Adrenal gland (tissue), 5 donors: ENCODE data around the gene EVA1C.

Experiments used
- POLR2A ChIP-seq, 2 donors: fragments of 450-650 bp; IDR thresholded peaks; one replicate each; pipeline ENCODE4 v1.6.1; 2017; ENCODE audit warnings: antibody characterized with exemption in 2 of 2, mild to moderate bottlenecking in 2 of 2, moderate library complexity in 1 of 2
- TF ChIP-seq, protein P1 (sequence below), 6 experiments: fragments of 450-650 bp in 4 of 6; fragments of 200-600 bp in 2 of 6; sonication (generic) in 1 of 6; IDR thresholded peaks; 1 replicate in 5 of 6; 2 replicates in 1 of 6; pipeline versions ENCODE4 v1.5.1 to v1.8.0; 2016 to 2021; ENCODE audit warnings: antibody characterized with exemption in 6 of 6, mild to moderate bottlenecking in 2 of 6, moderate library complexity in 1 of 6
- donor health status: DM: no; HTN: no; CAD: no.

- TF ChIP-seq, protein P1, sequence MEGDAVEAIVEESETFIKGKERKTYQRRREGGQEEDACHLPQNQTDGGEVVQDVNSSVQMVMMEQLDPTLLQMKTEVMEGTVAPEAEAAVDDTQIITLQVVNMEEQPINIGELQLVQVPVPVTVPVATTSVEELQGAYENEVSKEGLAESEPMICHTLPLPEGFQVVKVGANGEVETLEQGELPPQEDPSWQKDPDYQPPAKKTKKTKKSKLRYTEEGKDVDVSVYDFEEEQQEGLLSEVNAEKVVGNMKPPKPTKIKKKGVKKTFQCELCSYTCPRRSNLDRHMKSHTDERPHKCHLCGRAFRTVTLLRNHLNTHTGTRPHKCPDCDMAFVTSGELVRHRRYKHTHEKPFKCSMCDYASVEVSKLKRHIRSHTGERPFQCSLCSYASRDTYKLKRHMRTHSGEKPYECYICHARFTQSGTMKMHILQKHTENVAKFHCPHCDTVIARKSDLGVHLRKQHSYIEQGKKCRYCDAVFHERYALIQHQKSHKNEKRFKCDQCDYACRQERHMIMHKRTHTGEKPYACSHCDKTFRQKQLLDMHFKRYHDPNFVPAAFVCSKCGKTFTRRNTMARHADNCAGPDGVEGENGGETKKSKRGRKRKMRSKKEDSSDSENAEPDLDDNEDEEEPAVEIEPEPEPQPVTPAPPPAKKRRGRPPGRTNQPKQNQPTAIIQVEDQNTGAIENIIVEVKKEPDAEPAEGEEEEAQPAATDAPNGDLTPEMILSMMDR (IDR thresholded peaks at IDR 0.05) = no peak
- no peak for TF ChIP-seq POLR2A (IDR thresholded peaks at IDR 0.05)
These were observed 32.6 kb downstream of the EVA1C start for GRCh38 chr21:32445101-32445500.
